HepG2 (cell line): ENCODE results near the gene SH3BP5. TPM values are rescaled to one million over a fixed set of nuclear protein-coding genes. Genes with fewer than 3 reads are reported as not detected.

Source experiments
- ATAC-seq: fragments of 200-7000 bp; cut with Tn5 transposase; 3 replicates; pipeline ENCODE4 v1.9.1; 2020; ENCODE audit warnings: mild to moderate bottlenecking, moderate library complexity
- BruUV-seq: library from RNA; stranded (reverse); fragments of 400-500 nt; replicated peaks from 2 replicates; lab custom pipeline; 2021; lab: Mats Ljungman, UMichigan
- CTCF ChIA-PET: fragments of 300-600 bp; formaldehyde crosslinking; extraction: SDS; loops from one replicate; lab custom pipeline; 2021; ENCODE audit warnings: low total read pairs, inconsistent platforms, low intra/inter-chr PET ratio; lab: Yijun Ruan, JAX
- POLR2A ChIA-PET: fragments of 350-600 bp; sonication (Branson Sonifier 250); formaldehyde crosslinking; loops from one replicate; lab custom pipeline; 2020; ENCODE audit warnings: antibody characterized with exemption, inconsistent platforms; lab: Yijun Ruan, JAX
- DNase-seq: peaks from one replicate; pipeline ENCODE4 v3.0.0-alpha.2; 2015; ENCODE audit warnings: low spot score
- FAIRE-seq: peaks from 3 replicates; lab custom pipeline; 2011; peaks lifted over from hg19 to GRCh38; lab: Jason Lieb, UNC
- H2AFZ ChIP-seq: one replicate; pipeline ENCODE4 v1.6.1; 2011; ENCODE audit warnings: low read length, inconsistent platforms
- H3K27ac ChIP-seq: fragments of 300-600 bp; 3 replicates; pipeline ENCODE4 v1.8.0; 2011; ENCODE audit warnings: mixed run types, mild to moderate bottlenecking, mixed read lengths, low read length, inconsistent platforms; ENCODE audit not compliant: insufficient read depth; ENCODE audit errors: extremely low read length
- H3K27me3 ChIP-seq, 2 experiments: fragments of 200-600 bp in 1 of 2; 2 replicates in 1 of 2; 3 replicates in 1 of 2; pipeline versions ENCODE4 v1.6.0 to v1.8.0; 2011; ENCODE audit warnings: low read length in 2 of 2, mild to moderate bottlenecking in 2 of 2, moderate library complexity in 2 of 2, inconsistent platforms in 1 of 2; ENCODE audit not compliant: insufficient read depth in 2 of 2, control insufficient read depth in 1 of 2
- H3K36me3 ChIP-seq, 2 experiments: fragments of 200-600 bp in 1 of 2; replicated peaks in 1 of 2; 2 replicates in 1 of 2; 3 replicates in 1 of 2; pipeline versions ENCODE4 v1.5.1 to v1.8.0; 2011; ENCODE audit warnings: low read length in 2 of 2, inconsistent platforms in 1 of 2; ENCODE audit not compliant: insufficient read depth in 2 of 2, control insufficient read depth in 1 of 2
- H3K4me1 ChIP-seq: 2 replicates; pipeline ENCODE4 v1.5.1; 2012; ENCODE audit warnings: low read length, inconsistent platforms; ENCODE audit not compliant: insufficient read depth
- H3K4me2 ChIP-seq: 2 replicates; pipeline ENCODE4 v1.6.0; 2011; ENCODE audit warnings: low read depth, low read length, inconsistent platforms
- H3K4me3 ChIP-seq, 3 experiments: fragments of 200-600 bp in 1 of 3; sonication (generic), shearing (Covaris generic) in 1 of 3; replicated peaks in 1 of 3; 2 replicates each; pipeline ENCODE4 v1.5.1; 2011 to 2016; ENCODE audit warnings: low read length in 3 of 3, inconsistent platforms in 2 of 3, low read depth in 2 of 3, mild to moderate bottlenecking in 2 of 3, control low read depth in 1 of 3, mixed read lengths in 1 of 3; ENCODE audit not compliant: insufficient read depth in 1 of 3
- H3K79me2 ChIP-seq: one replicate; pipeline ENCODE4 v1.6.1; 2011; ENCODE audit warnings: low read length, inconsistent platforms; ENCODE audit not compliant: insufficient read depth
- H3K9ac ChIP-seq: 2 replicates; pipeline ENCODE4 v1.6.0; 2011; ENCODE audit warnings: mild to moderate bottlenecking, low read depth, low read length, inconsistent platforms; ENCODE audit not compliant: insufficient read depth
- H3K9me3 ChIP-seq: 2 replicates; pipeline ENCODE4 v1.5.1; 2012; ENCODE audit warnings: mild to moderate bottlenecking, low read length
- H4K20me1 ChIP-seq: 2 replicates; pipeline ENCODE4 v1.6.0; 2011; ENCODE audit warnings: inconsistent platforms, mild to moderate bottlenecking, low read length, moderate library complexity; ENCODE audit not compliant: insufficient read depth
- BHLHE40 ChIP-seq: IDR thresholded peaks from 2 replicates; pipeline ENCODE4 v1.6.1; 2011; ENCODE audit warnings: low read length, improper control_type of control experiment
- DNMT1 ChIP-seq: sonication (generic); formaldehyde crosslinking; IDR thresholded peaks from 2 replicates; pipeline ENCODE4 v1.5.1; 2020; ENCODE audit warnings: mild to moderate bottlenecking, missing genetic modification reagents
- DRAP1 ChIP-seq: IDR thresholded peaks from 2 replicates; pipeline ENCODE4 v1.6.1; 2016; ENCODE audit warnings: missing genetic modification reagents, missing compliant biosample characterization
- HNF4G ChIP-seq, 2 experiments: sonication (generic) in 1 of 2; formaldehyde crosslinking in 1 of 2; IDR thresholded peaks; 2 replicates each; pipeline versions ENCODE4 v1.4.0 to v1.6.1; 2011 to 2020; ENCODE audit warnings: borderline replicate concordance in 2 of 2, low read depth in 2 of 2, mild to moderate bottlenecking in 2 of 2, low read length in 1 of 2, missing genetic modification reagents in 1 of 2, moderate library complexity in 1 of 2
- HNRNPUL1 ChIP-seq: fragments of 200-400 bp; formaldehyde crosslinking; IDR thresholded peaks from 2 replicates; pipeline ENCODE4 v1.6.1; 2017; ENCODE audit warnings: low read depth, mild to moderate bottlenecking, low read length, moderate library complexity
- HOXA5 ChIP-seq: sonication (generic); formaldehyde crosslinking; IDR thresholded peaks from 2 replicates; pipeline ENCODE4 v1.4.0; 2020; ENCODE audit warnings: missing genetic modification reagents
- KLF16 ChIP-seq, 2 experiments: sonication (generic) in 1 of 2; formaldehyde crosslinking in 1 of 2; IDR thresholded peaks; 2 replicates each; pipeline versions ENCODE4 v1.6.1 to v1.8.0; 2016 to 2023; ENCODE audit warnings: missing genetic modification reagents in 2 of 2, missing compliant biosample characterization in 1 of 2
- MYNN ChIP-seq: sonication (generic); formaldehyde crosslinking; IDR thresholded peaks from 2 replicates; pipeline ENCODE4 v1.4.0; 2020; ENCODE audit warnings: mild to moderate bottlenecking, low read depth, missing genetic modification reagents
- NRL ChIP-seq: sonication (generic); formaldehyde crosslinking; IDR thresholded peaks from 2 replicates; pipeline ENCODE4 v1.5.0; 2020; ENCODE audit warnings: missing genetic modification reagents, mild to moderate bottlenecking, moderate library complexity, borderline replicate concordance
- ZNF101 ChIP-seq: sonication (generic); formaldehyde crosslinking; IDR thresholded peaks from 2 replicates; pipeline ENCODE4 v1.4.0; 2020; ENCODE audit warnings: mild to moderate bottlenecking, low read depth, missing genetic modification reagents, borderline replicate concordance
- ZNF30 ChIP-seq: sonication (generic); formaldehyde crosslinking; IDR thresholded peaks from 2 replicates; pipeline ENCODE4 v1.5.0; 2020; ENCODE audit warnings: mild to moderate bottlenecking, missing genetic modification reagents
- ZNF446 ChIP-seq: sonication (generic); formaldehyde crosslinking; IDR thresholded peaks from 2 replicates; pipeline ENCODE4 v1.5.0; 2020; ENCODE audit warnings: mild to moderate bottlenecking, missing genetic modification reagents
- ZNF496 ChIP-seq: sonication (generic); formaldehyde crosslinking; IDR thresholded peaks from 2 replicates; pipeline ENCODE4 v1.8.1; 2023; ENCODE audit warnings: mild to moderate bottlenecking, moderate library complexity, missing genetic modification reagents; ENCODE audit not compliant: insufficient replicate concordance
- ZNF570 ChIP-seq: sonication (generic); formaldehyde crosslinking; IDR thresholded peaks from 2 replicates; pipeline ENCODE4 v1.4.0; 2020; ENCODE audit warnings: mild to moderate bottlenecking, missing genetic modification reagents, borderline replicate concordance
- ZNF770 ChIP-seq: sonication (generic); formaldehyde crosslinking; IDR thresholded peaks from 2 replicates; pipeline ENCODE4 v1.5.0; 2020; ENCODE audit warnings: mild to moderate bottlenecking, missing genetic modification reagents
- ZNF788 ChIP-seq: sonication (generic); formaldehyde crosslinking; IDR thresholded peaks from 2 replicates; pipeline ENCODE4 v1.5.0; 2020; ENCODE audit warnings: mild to moderate bottlenecking, missing genetic modification reagents, borderline replicate concordance
- WGBS: methylation state at CpG from one replicate; pipeline ENCODE4 v1.1.6; 2017; ENCODE audit warnings: low lambda C conversion rate; 5-methylcytosine and 5-hydroxymethylcytosine counted together
- in situ Hi-C: cut with HindIII; loops from 2 replicates; pipeline ENCODE4 v1.10.0; 2017; ENCODE audit warnings: low pct_unique_long_range_greater_than_20kb; ENCODE audit not compliant: extremely low pct_ligation_motif_present
- intact Hi-C: fragments of 100-400 bp; cut with micrococcal nuclease; formaldehyde crosslinking; loops from one replicate; pipeline ENCODE4 v1.10.0; 2022; ENCODE audit not compliant: unreplicated experiment
- polyA plus RNA-seq, 8 experiments: library from polyadenylated mRNA; depleted of rRNA in 3 of 8; stranded (reverse) in 7 of 8; unstranded in 1 of 8; fragments of >200 nt; fragmentation: Illumina TruSeq in 4 of 8; extraction: Trizol in 4 of 8; gene quantifications; 2 replicates each; pipeline versions ENCODE4 v1.2.1 to v1.2.3, GENCODE V29; 2011 to 2016; ENCODE audit warnings: low read depth in 4 of 8, missing spikeins in 1 of 8, mixed read lengths in 1 of 8; ENCODE audit not compliant: insufficient read depth in 1 of 8
- total RNA-seq, 5 experiments: library from RNA; depleted of rRNA; stranded (reverse); fragments of >200 nt; fragmentation: Illumina TruSeq; extraction: Trizol; gene quantifications; 2 replicates each; pipeline ENCODE4 v1.2.3, GENCODE V29; 2016; ENCODE audit warnings: low read depth in 1 of 5
- TF ChIP-seq, protein P1 (sequence below): sonication (generic); formaldehyde crosslinking; IDR thresholded peaks from 2 replicates; pipeline ENCODE4 v1.5.1; 2020; ENCODE audit warnings: missing genetic modification reagents, mild to moderate bottlenecking, borderline replicate concordance

The SH3BP5 gene
- total and polyA plus RNA-seq, 2 of the 13 experiments (the other 11 are each of a cell fraction or from before 2014, with no cell fraction given): 0.09 to 0.16 TPM

DNA sequence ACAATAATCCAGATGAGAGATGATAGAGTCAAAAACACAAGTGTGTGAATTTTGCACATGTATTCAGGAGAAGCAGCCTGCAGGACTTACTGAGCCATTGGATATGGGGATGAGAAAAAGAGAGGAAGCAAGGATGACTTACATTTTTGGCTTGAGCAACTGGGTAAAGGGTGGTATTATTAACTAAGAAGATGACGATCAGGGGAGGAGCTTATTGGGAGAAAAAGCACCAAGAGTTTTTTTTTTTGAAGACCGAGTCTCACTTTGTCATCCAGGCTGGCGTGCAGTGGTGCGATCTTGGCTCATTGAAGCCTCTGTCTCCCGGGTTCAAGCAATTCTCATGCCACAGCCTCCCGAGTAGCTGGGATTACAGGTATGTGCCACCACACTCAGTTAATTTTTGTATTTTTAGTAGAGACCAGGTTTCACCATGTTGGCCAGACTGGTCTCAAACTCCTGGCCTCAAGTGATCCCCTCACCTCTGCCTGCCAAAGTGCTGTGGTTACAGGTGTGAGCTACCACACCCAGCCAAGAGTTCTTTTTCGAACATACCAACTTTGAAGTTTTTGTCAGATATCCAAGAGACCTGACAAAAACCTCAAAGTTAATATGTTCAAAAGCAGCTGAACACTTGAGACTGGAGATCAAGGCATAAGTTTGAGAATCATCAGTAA is 14.8 kb upstream of the SH3BP5 start:
- FAIRE-seq: no peak
- TF ChIP-seq ZNF101 (no peak), DNMT1 (CRISPR knock-in tag) (no peak), MYNN (CRISPR knock-in tag) (no peak), ZNF770 (no peak), ZNF496 (CRISPR knock-in tag) (no peak), ZNF570 (CRISPR knock-in tag) (no peak), HNF4G (IDR thresholded peaks at IDR 0.05; ENCODE audit: borderline replicate concordance, low read depth, low read length) (no peak), HNF4G (CRISPR knock-in tag; IDR thresholded peaks at IDR 0.05; ENCODE audit: borderline replicate concordance, low read depth) (no peak), ZNF788 (CRISPR knock-in tag) (no peak), KLF16 (CRISPR knock-in tag; IDR thresholded peaks at IDR 0.05) (no peak), DRAP1 (CRISPR knock-in tag) (no peak), NRL (no peak), BHLHE40 (no peak), ZNF446 (CRISPR knock-in tag) (no peak), ZNF30 (CRISPR knock-in tag) (no peak), HNRNPUL1 (no peak), HOXA5 (CRISPR knock-in tag) (no peak)
- TF ChIP-seq, protein P1, sequence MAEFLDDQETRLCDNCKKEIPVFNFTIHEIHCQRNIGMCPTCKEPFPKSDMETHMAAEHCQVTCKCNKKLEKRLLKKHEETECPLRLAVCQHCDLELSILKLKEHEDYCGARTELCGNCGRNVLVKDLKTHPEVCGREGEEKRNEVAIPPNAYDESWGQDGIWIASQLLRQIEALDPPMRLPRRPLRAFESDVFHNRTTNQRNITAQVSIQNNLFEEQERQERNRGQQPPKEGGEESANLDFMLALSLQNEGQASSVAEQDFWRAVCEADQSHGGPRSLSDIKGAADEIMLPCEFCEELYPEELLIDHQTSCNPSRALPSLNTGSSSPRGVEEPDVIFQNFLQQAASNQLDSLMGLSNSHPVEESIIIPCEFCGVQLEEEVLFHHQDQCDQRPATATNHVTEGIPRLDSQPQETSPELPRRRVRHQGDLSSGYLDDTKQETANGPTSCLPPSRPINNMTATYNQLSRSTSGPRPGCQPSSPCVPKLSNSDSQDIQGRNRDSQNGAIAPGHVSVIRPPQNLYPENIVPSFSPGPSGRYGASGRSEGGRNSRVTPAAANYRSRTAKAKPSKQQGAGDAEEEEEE (CRISPR knock-in tag): no peak
- TF ChIP-seq, all 625 proteins: peak for 0
- POLR2A ChIA-PET: no interaction called here

More for the DNA sequence above, 14.8 kb upstream of the SH3BP5 start:
- no TSS peak for BruUV-seq
- Histone ChIP-seq H3K4me2 (no peak overlapping the region), H3K4me3 (no peak overlapping the region), H3K27me3 (peaks cover 0 to 3% of the 10 kb centered on the region in 2 experiments; a peak in 1 of 5 replicates), H3K27ac (no peak overlapping the region), H2AFZ (no peak overlapping the region), H3K9me3 (no peaks in the 10 kb centered on the region), H3K79me2 (no peaks in the 10 kb centered on the region), H3K9ac (no peak overlapping the region), H4K20me1 (no peaks in the 10 kb centered on the region), H3K4me1 (peaks cover 3% of the 10 kb centered on the region; the same call in 1 of the 2 replicates), H3K36me3 (no peaks in the 10 kb centered on the region)
- DNase-seq: no peak
- in situ Hi-C loops (no loop called here), intact Hi-C loops (no loop called here)
- CTCF ChIA-PET: no interaction called here
- no peak for ATAC-seq
- 39% methylated on average over 7 of the region's 7 CpGs for WGBS
